Aorta (tissue), 5 donors: ENCODE results near the gene COL4A5. TPM values are rescaled to one million over a fixed set of nuclear protein-coding genes. Genes with fewer than 3 reads are reported as not detected.
"Not testable (repeated sequence)": the region's sequence is repeated elsewhere in the genome, so short reads cannot be mapped to it uniquely, and the experiment has no call there.

Source experiments
- ATAC-seq: fragments of 200-7000 bp; cut with Tn5 transposase; one replicate; pipeline ENCODE4 v1.9.1; 2022; ENCODE audit warnings: moderate library complexity; ENCODE audit not compliant: low FRiP score
- DNase-seq, 2 donors: peaks; one replicate each; pipeline ENCODE4 v3.0.0-alpha.2; 2020
- H3K27ac ChIP-seq, 2 donors: one replicate each; pipeline ENCODE4 v1.5.1; 2013; ENCODE audit warnings: low read length in 2 of 2, mild to moderate bottlenecking in 2 of 2, moderate library complexity in 2 of 2, control low read depth in 1 of 2, inconsistent platforms in 1 of 2, low read depth in 1 of 2
- H3K27me3 ChIP-seq, 2 donors: one replicate each; pipeline ENCODE4 v1.6.1; 2013; ENCODE audit warnings: control low read depth in 1 of 2, low read length in 1 of 2, mild to moderate bottlenecking in 1 of 2, moderate library complexity in 1 of 2; ENCODE audit not compliant: insufficient read depth in 2 of 2, control insufficient read depth in 1 of 2
- H3K36me3 ChIP-seq, 2 donors: one replicate each; pipeline ENCODE4 v1.6.1; 2013; ENCODE audit warnings: control low read depth in 1 of 2, low read length in 1 of 2, mild to moderate bottlenecking in 1 of 2; ENCODE audit not compliant: insufficient read depth in 2 of 2, control insufficient read depth in 1 of 2
- H3K4me1 ChIP-seq, 2 donors: one replicate each; pipeline ENCODE4 v1.6.1; 2013; ENCODE audit warnings: low read length in 2 of 2, control low read depth in 1 of 2, mild to moderate bottlenecking in 1 of 2, moderate library complexity in 1 of 2; ENCODE audit not compliant: insufficient read depth in 2 of 2, control insufficient read depth in 1 of 2
- H3K4me3 ChIP-seq, 2 donors: one replicate each; pipeline ENCODE4 v1.5.1; 2013; ENCODE audit warnings: low read length in 2 of 2, control low read depth in 1 of 2, mild to moderate bottlenecking in 1 of 2
- H3K9me3 ChIP-seq: one replicate; pipeline ENCODE4 v1.6.1; 2013; ENCODE audit warnings: mild to moderate bottlenecking, low read length; ENCODE audit not compliant: control insufficient read depth
- WGBS, 2 donors: extraction: QIAGEN DNeasy Blood & Tissue Kit; methylation state at CpG; one replicate each; pipeline ENCODE4 v1.1.7; 2013; 5-methylcytosine and 5-hydroxymethylcytosine counted together
- intact Hi-C, 2 donors: fragments of 100-400 bp; cut with DNase I; formaldehyde crosslinking; loops; one replicate each; pipeline versions ENCODE4 v1.14.2 to v1.15.0; 2022
- polyA plus RNA-seq, 2 donors: library from polyadenylated mRNA; stranded (reverse); fragments of 200-250 nt; gene quantifications; one replicate each; pipeline ENCODE4 v1.2.3, GENCODE V29; 2013
- total RNA-seq, 2 donors: library from RNA; stranded (reverse); fragmentation: NEBNext Ultra II Directional; extraction: Animal tissue kit (Norgen Biotek cat#: 25700); gene quantifications; one replicate each; pipeline ENCODE4 v1.2.1, GENCODE V29; 2021
- donor health status: healthy with polysubstance abuse.
- donor health status: Bipolar disorder and iron deficiency.
- donor health status: DM: no; HTN: no; CAD: no.
- donor health status: DM: no; HTN: no; CAD: no.
- donor health status: DM: yes; HTN: yes; CAD: no.

Gene COL4A5
- total and polyA plus RNA-seq, 4 donors: 13.8 to 48.0 (median 37.2) TPM

DNA sequence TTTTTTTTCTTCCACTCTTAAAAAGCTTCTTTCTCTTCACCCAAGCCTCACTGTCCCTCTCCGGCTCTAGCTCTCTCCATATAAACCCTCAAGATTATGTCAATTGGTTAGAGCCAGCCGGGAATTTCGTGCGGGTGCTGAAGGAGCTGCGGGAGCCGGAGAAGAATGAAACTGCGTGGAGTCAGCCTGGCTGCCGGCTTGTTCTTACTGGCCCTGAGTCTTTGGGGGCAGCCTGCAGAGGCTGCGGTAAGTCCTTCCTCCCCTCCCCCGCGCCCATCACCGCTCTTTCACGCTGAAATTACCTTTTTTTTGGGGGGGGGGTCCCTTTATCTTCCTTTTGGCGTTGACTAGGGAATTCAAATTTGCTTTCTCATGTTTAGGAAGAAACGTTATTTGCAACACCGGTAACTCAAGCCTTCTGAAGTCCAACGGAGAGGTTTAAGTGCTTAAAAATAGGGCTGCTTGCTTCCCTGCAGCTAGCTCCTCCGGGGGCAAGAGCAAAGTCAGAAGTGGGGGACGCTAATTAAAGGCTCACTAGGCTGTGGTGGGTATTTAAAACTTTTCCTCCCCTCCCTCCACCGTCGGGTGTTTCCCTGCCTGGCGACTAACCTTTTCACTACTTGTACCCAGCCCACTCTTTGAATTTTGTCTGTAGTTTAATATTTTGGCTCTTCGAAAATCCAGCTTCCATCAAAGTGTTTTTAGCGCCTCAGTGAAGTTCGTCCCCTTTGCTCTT is 491 bp downstream of the COL4A5 start:
- intact Hi-C loops: no loop called here
- ATAC-seq (peak; percentile 34), DNase-seq (peak; percentile 51 to 76)
- Histone ChIP-seq H3K36me3 (no peaks in the 10 kb centered on the region), H3K9me3 (no peaks in the 10 kb centered on the region), H3K27me3 (no peaks in the 10 kb centered on the region), H3K4me1 (no peaks in the 10 kb centered on the region), H3K27ac (peak overlapping the region in 1 of 2 donors; percentile 48), H3K4me3 (peak overlapping the region; percentile 67 to 88)
- 2 to 16% methylated on average over 25 of the region's 25 CpGs for WGBS, 2 donors

DNA sequence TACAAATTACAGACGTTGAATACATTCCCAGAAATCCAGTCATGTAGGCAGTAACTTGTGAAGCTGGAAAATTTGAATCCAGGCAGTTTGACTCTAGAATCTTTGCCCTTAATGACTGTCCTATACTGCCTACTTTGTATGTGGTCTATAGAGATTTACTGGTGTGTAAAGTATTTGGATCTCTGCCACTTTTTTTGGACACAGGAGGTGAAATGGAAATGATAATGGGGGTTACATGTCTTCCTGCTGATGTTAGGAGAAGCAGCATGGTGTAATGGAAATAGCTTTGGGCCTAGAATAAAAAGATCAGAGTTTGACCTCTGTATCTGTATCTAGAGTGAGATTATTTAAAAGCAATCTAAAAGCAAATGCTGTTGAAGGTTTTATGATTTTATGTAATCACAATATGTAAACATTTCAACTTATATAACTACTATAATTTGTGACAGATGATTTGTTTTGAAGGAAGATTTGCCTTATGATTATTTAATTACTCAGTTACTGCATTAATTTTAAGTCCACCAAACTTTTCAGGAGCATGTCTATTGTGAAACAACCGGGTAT is 3.3 kb downstream of the COL4A5 start:
- Histone ChIP-seq H3K27me3 (no peaks in the 10 kb centered on the region), H3K4me3 (no peak overlapping the region), H3K36me3 (no peaks in the 10 kb centered on the region), H3K27ac (no peak overlapping the region), H3K4me1 (no peaks in the 10 kb centered on the region), H3K9me3 (no peaks in the 10 kb centered on the region)
- ATAC-seq (no peak), DNase-seq (no peak)
- WGBS, 2 donors: 32 to 34% methylated on average over 2 of the region's 2 CpGs
- intact Hi-C loops: no loop called here

DNA sequence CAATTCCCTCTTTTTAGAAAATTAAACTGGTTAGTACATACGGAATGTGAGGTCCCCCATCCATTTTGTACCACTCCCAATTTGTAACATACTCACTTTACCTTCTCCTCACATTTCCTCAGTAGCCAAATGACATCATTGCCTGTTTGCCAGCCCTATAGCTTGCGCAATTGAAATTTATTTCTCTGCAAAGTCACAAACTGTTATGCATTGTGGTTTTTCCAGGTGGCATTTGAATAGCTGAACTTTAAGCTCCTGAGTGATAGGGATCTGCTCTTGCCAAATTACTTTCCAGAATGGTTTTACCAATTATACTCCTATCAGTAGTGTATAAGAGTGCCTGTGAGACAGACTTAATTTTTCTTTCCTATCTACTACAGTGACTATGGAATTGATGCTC is 7.7 kb downstream of the COL4A5 start:
- no peaks in the 10 kb centered on the region for H3K4me1 ChIP-seq
- intact Hi-C loops: no loop called here
- H3K27ac ChIP-seq: no peak overlapping the region
- no peaks in the 10 kb centered on the region for H3K9me3 ChIP-seq
- 58 to 88% methylated on average over 2 of the region's 2 CpGs for WGBS, 2 donors
- H3K27me3 ChIP-seq: no peaks in the 10 kb centered on the region
- ATAC-seq (no peak), DNase-seq (no peak)
- no peaks in the 10 kb centered on the region for H3K36me3 ChIP-seq
- no peak overlapping the region for H3K4me3 ChIP-seq

DNA sequence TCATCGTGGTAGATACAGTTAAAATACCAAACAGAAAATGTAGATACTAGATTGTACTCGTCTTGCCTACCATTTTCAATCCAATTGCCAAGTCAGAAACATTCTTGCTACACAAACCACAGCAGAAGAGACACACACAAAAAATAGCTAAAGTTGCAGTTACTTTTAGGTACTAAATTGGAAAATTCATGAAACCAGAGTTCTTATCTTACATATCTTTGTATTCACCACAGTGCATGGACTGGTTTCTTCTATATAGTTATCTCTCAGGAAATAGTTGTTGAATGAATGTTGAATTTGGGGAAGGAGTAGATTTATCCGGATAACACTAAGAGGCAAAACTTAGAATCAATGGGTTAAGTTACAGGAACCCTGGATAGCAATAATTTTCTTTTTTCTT is 14.2 kb downstream of the COL4A5 start:
- H3K27me3 ChIP-seq: no peaks in the 10 kb centered on the region
- no peak overlapping the region for H3K27ac ChIP-seq
- no peak for DNase-seq
- H3K4me3 ChIP-seq: no peak overlapping the region
- no peaks in the 10 kb centered on the region for H3K9me3 ChIP-seq
- no peak for ATAC-seq
- H3K36me3 ChIP-seq: no peaks in the 10 kb centered on the region
- 47 to 70% methylated on average over 3 of the region's 3 CpGs for WGBS, 2 donors
- no peaks in the 10 kb centered on the region for H3K4me1 ChIP-seq
- intact Hi-C loops: no loop called here

DNA sequence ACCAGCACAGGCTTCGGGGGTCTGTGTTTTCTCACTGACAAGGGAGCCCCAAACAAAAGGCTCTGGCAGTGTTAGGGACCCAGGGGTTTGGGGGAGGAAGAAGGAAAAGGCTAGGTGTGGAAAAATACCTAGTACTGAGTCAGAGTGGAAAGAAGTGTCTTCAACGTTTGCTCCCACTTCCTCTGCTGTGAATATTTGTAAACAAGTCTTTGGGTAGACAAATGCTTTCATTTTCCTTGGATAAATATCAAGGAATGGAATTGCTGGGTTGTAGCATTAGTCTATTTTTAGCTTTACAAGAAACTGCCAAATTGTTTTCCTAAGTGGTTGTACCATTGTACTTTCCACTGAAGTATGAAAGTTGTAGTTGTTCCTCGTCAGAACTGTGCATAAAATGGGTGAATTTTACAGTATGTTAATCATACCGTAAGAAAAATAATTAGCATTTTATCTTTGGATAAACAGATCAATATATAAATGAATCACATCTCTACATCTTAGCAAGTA is 17.4 kb downstream of the COL4A5 start:
- Histone ChIP-seq H3K4me3 (no peak overlapping the region), H3K27me3 (no peaks in the 10 kb centered on the region), H3K36me3 (no peaks in the 10 kb centered on the region), H3K9me3 (no peaks in the 10 kb centered on the region), H3K4me1 (no peaks in the 10 kb centered on the region), H3K27ac (no peak overlapping the region)
- ATAC-seq (no peak), DNase-seq (no peak)
- intact Hi-C loops: no loop called here
- WGBS, 2 donors: 37 to 47% methylated on average over 4 of the region's 4 CpGs

DNA sequence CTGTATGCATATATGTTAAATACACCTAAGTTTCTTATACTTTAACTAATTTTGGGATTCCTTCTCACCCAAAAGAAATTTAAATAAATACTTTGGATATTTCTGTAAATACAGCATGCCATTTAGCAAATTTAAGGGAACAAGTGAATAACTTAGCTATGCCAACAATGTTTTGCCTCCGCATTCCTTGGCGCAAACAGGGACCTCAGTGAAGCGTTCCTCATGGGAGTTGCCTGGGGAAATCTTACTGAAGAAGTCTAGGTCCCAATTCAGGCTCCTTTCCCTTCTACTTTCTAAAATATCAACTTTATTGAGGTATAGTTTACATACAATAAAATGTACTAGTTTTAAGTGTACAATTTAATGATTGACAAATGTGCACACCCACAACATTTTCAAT is 25.0 kb downstream of the COL4A5 start:
- Histone ChIP-seq H3K27ac (no peak overlapping the region), H3K4me3 (no peak overlapping the region), H3K9me3 (no peaks in the 10 kb centered on the region), H3K27me3 (no peaks in the 10 kb centered on the region), H3K4me1 (no peaks in the 10 kb centered on the region), H3K36me3 (no peaks in the 10 kb centered on the region)
- intact Hi-C loops: no loop called here
- DNase-seq (no peak), ATAC-seq (no peak)
- WGBS, 2 donors: 6 to 9% methylated on average over 3 of the region's 3 CpGs

DNA sequence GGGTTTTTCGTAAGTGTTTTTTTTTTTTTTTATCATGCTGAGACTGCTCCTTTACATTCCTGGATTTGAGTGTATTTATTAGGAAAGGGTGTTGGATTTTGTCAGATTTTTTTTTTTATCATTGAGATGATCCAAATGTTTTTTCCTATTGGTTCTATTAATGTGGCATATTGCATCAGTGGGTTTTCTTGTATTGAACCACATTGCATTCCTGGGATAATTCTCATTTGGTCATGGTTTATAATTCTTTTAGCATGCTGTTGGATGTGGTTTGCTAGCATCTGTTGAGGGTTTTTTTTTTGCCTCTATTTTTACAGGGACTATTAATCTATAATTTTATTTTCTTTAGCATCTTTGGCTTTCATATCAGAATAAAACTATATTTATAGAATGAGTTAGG is 28.8 kb downstream of the COL4A5 start:
- intact Hi-C loops: no loop called here
- DNase-seq (no peak), ATAC-seq (no peak)
- Histone ChIP-seq H3K36me3 (no peaks in the 10 kb centered on the region), H3K4me1 (no peaks in the 10 kb centered on the region), H3K27me3 (no peaks in the 10 kb centered on the region), H3K27ac (no peak overlapping the region), H3K4me3 (no peak overlapping the region), H3K9me3 (no peaks in the 10 kb centered on the region)
- 84 to 90% methylated on average over 1 of the region's 1 CpG for WGBS, 2 donors

DNA sequence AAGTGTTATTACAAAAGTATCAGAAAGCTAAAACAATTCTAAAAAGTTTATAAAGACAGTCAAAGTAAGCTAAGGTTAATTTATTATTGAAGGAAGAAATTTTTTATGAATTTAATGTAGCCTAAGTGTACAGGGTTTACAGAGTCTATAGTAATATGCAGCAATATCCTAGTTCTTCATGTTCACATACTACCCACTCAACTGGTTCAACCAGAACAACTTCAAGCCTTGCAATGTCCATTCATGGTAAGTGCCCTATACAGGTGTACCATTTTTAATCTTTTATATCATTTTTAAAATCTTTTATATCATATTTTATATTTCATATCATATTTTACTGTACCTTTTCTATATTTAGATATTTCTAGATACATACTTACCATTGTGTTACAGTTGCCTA is 34.3 kb downstream of the COL4A5 start:
- no peaks in the 10 kb centered on the region for H3K27me3 ChIP-seq
- no peak overlapping the region for H3K4me3 ChIP-seq
- intact Hi-C loops: no loop called here
- H3K4me1 ChIP-seq: no peaks in the 10 kb centered on the region
- H3K36me3 ChIP-seq: no peaks in the 10 kb centered on the region
- no peaks in the 10 kb centered on the region for H3K9me3 ChIP-seq
- ATAC-seq: no peak
- no peak overlapping the region for H3K27ac ChIP-seq
- DNase-seq: no peak

DNA sequence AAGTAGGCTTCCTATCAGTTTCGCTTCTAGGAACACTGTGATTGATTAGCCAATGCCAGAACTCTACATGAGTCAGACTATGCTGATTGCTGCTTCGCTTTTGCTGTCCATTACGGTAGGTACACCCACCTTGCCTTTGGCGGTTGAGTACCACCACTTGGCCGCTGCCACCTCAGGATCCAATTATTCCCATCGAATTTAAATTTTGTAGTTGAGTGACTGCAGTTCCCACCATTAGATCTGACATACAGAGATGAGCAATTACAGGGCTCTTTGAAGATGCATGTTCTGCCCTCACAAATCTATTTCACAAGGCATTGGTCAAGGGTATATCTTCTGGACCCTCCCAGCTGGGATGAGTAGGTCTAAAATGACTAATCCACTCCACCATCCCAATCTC is 41.9 kb downstream of the COL4A5 start:
- intact Hi-C loops, H3K36me3 ChIP-seq, H3K4me1 ChIP-seq, ATAC-seq, H3K9me3 ChIP-seq, DNase-seq, H3K27ac ChIP-seq, H3K4me3 ChIP-seq, H3K27me3 ChIP-seq: not testable (repeated sequence)
- 86 to 97% methylated on average over 6 of the region's 6 CpGs for WGBS, 2 donors
